GM19239 (cell line): ENCODE data around the gene RLBP1.

ENCODE experiments used
- DNase-seq: peaks from one replicate; pipeline ENCODE4 v3.0.0; 2011; ENCODE audit warnings: low spot score; ENCODE audit not compliant: insufficient read length
- FAIRE-seq: peaks from 2 replicates; lab custom pipeline; 2011; peaks lifted over from hg19 to GRCh38; lab: Jason Lieb, UNC

RLBP1 gene

GRCh38 chr15:89208256-89208655 lies 13.1 kb downstream of the RLBP1 start:
- DNase-seq (no peak), FAIRE-seq (no peak)

GRCh38 chr15:89206908-89207331 lies 14.5 kb downstream of the RLBP1 start:
- FAIRE-seq = peak; percentile 66
- DNase-seq = peak; percentile 81

GRCh38 chr15:89205991-89206585 lies 15.3 kb downstream of the RLBP1 start:
- no peak for FAIRE-seq
- no peak for DNase-seq

- FAIRE-seq = no peak
Measured at GRCh38 chr15:89203705-89204273, 17.6 kb downstream of the RLBP1 start.

GRCh38 chr15:89201465-89202005 lies 19.8 kb downstream of the RLBP1 start:
- DNase-seq (no peak), FAIRE-seq (no peak)

More at GRCh38 chr15:89203705-89204273, 17.6 kb downstream of the RLBP1 start:
- DNase-seq = no peak

GRCh38 chr15:89200182-89200581 lies 21.2 kb downstream of the RLBP1 start:
- DNase-seq = no peak
- FAIRE-seq = no peak

GRCh38 chr15:89199746-89200145 lies 21.6 kb downstream of the RLBP1 start:
- DNase-seq (no peak), FAIRE-seq (no peak)

- DNase-seq = no peak
Measured at GRCh38 chr15:89198934-89199333, 22.4 kb downstream of the RLBP1 start.

GRCh38 chr15:89198196-89198595 lies 23.2 kb downstream of the RLBP1 start:
- no peak for FAIRE-seq
- DNase-seq = no peak

More at GRCh38 chr15:89198934-89199333, 22.4 kb downstream of the RLBP1 start:
- FAIRE-seq = no peak

- FAIRE-seq (no peak), DNase-seq (no peak)
Measured at GRCh38 chr15:89197503-89197971, 23.8 kb downstream of the RLBP1 start.

GRCh38 chr15:89196994-89197393 lies 24.4 kb downstream of the RLBP1 start:
- no peak for FAIRE-seq
- no peak for DNase-seq

- DNase-seq = no peak
- FAIRE-seq = no peak
Measured at GRCh38 chr15:89196241-89196640, 25.1 kb downstream of the RLBP1 start.

GRCh38 chr15:89195836-89196235 lies 25.5 kb downstream of the RLBP1 start:
- FAIRE-seq (no peak), DNase-seq (no peak)

- FAIRE-seq = no peak
- DNase-seq = no peak
Measured at GRCh38 chr15:89194608-89195007, 26.8 kb downstream of the RLBP1 start.

- DNase-seq (no peak), FAIRE-seq (no peak)
Measured at GRCh38 chr15:89192766-89193165, 28.6 kb downstream of the RLBP1 start.

- FAIRE-seq (no peak), DNase-seq (no peak)
Measured at GRCh38 chr15:89192136-89192535, 29.2 kb downstream of the RLBP1 start.

GRCh38 chr15:89187986-89188514 lies 33.3 kb downstream of the RLBP1 start:
- no peak for FAIRE-seq

GRCh38 chr15:89187301-89187985 lies 33.9 kb downstream of the RLBP1 start:
- FAIRE-seq (no peak), DNase-seq (no peak)

More at GRCh38 chr15:89187986-89188514, 33.3 kb downstream of the RLBP1 start:
- no peak for DNase-seq

- no peak for FAIRE-seq
- DNase-seq = no peak
Measured at GRCh38 chr15:89186803-89187202, 34.6 kb downstream of the RLBP1 start.

GRCh38 chr15:89184886-89185526 lies 36.4 kb downstream of the RLBP1 start:
- DNase-seq (no peak), FAIRE-seq (no peak)
